Retina (tissue), 1 donor: ENCODE measurements around the gene ECE1.
"Not testable (repeated sequence)": the region's sequence is repeated elsewhere in the genome, so short reads cannot be mapped to it uniquely, and the experiment has no call there.

Experiments used
- DNase-seq: peaks from one replicate; pipeline ENCODE4 v3.0.0-alpha.2; 2016

The ECE1 gene

GRCh38 chr1:21246905-21247642 is 43.2 kb downstream of the ECE1 start:
- DNase-seq, result no peak

- DNase-seq, result no peak
Observed at GRCh38 chr1:21245688-21246229, 44.5 kb downstream of the ECE1 start.

- no peak for DNase-seq
Observed at GRCh38 chr1:21244986-21245687, 45.1 kb downstream of the ECE1 start.

GRCh38 chr1:21244154-21244553 is 46.1 kb downstream of the ECE1 start:
- no peak for DNase-seq

GRCh38 chr1:21242846-21243245 is 47.4 kb downstream of the ECE1 start:
- no peak for DNase-seq

GRCh38 chr1:21241771-21242581 is 48.3 kb downstream of the ECE1 start:
- no peak for DNase-seq

- DNase-seq, result no peak
Observed at GRCh38 chr1:21240706-21241105, 49.6 kb downstream of the ECE1 start.

- no peak for DNase-seq
Observed at GRCh38 chr1:21239221-21239620, 51.0 kb downstream of the ECE1 start.

- peak; percentile 54 for DNase-seq
Observed at GRCh38 chr1:21238141-21238800, 52.0 kb downstream of the ECE1 start.

GRCh38 chr1:21237446-21238088 is 52.7 kb downstream of the ECE1 start:
- DNase-seq, result no peak

- no peak for DNase-seq
Observed at GRCh38 chr1:21236178-21236577, 54.1 kb downstream of the ECE1 start.

GRCh38 chr1:21234779-21235178 is 55.5 kb downstream of the ECE1 start:
- no peak for DNase-seq

GRCh38 chr1:21233490-21233889 is 56.8 kb downstream of the ECE1 start:
- DNase-seq, result no peak

- DNase-seq, result peak; percentile 66
Observed at GRCh38 chr1:21232044-21232443, 58.2 kb downstream of the ECE1 start.

- no peak for DNase-seq
Observed at GRCh38 chr1:21229246-21230000, 60.8 kb downstream of the ECE1 start.

- not testable (repeated sequence) for DNase-seq
Observed at GRCh38 chr1:21228224-21228623, 62.0 kb downstream of the ECE1 start.

GRCh38 chr1:21225065-21225464 is 65.2 kb downstream of the ECE1 start:
- DNase-seq, result no peak

- DNase-seq, result no peak
Observed at GRCh38 chr1:21220815-21221214, 69.4 kb downstream of the ECE1 start.

GRCh38 chr1:21219674-21220073 is 70.6 kb downstream of the ECE1 start:
- DNase-seq, result no peak

- DNase-seq, result peak; percentile 38
Observed at GRCh38 chr1:21217812-21218596, 72.3 kb downstream of the ECE1 start.
